LoVo (cell line): ENCODE results near the gene RAF1.
A peak's percentile ranks its signal among the peaks of the same experiment; 100 is the strongest.
"Not testable (repeated sequence)": the region's sequence is repeated elsewhere in the genome, so short reads cannot be mapped to it uniquely, and the experiment has no call there.

ENCODE experiments used
- DNase-seq: peaks from one replicate; pipeline ENCODE4 v3.0.0-alpha.2; 2016; ENCODE audit warnings: low spot score

The RAF1 gene

DNA sequence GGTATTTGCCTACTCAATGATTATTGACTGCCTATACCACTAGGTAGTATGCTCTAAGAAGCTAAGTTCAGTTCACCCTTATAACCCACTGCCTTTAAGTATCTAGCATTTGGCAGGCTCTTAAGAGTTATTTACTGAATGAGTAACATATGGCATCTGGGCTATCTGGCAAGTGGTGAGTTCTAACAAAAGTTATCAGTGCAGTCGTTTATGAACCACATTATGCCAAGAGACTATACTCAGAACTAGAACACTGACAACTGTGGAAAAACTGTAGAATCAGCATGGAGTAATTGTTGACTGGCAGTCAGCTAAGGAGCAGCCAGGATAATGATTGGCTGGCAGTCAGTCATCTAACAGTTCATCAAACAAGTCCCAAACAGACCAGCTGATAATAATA lies 25.8 kb downstream of the RAF1 start:
- DNase-seq, result no peak

DNA sequence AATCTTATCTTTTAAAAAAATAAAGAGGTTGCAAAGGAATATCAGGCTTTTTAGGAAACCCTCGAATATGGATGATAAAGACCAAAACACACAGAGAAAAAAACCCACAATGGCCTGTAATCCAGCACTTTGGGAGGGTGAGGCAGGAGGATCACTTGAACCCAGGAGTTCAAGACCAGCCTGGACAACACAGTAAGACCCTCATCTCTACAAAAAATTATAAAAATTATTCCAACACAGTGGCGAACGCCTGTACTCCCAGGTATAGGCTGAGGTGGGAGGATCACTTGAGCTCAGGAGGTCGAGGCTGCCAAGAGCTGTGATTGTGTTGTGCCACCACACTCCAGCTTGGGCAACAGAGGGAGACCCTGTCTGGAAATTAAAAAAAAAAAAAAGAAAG lies 30.8 kb downstream of the RAF1 start:
- DNase-seq, result no peak

DNA sequence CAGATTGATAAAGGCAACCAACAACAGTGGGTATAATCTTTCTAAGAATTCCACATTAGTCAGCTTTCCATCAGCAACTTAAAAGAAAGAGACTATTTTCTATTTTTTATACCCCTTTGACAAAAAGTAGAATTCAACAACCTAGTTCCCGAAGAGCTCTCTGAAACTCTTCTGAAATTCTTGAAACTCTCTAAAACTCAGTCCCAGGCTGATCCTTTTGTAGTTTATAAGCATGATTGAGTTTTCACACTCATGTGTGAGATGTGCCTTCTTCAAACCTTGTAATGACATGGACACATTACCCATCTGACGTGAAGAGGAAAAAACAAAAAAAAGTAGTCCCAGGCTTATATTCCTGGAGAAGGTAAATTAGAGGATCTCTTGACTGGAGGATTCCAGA lies 31.4 kb downstream of the RAF1 start:
- no peak for DNase-seq

DNA sequence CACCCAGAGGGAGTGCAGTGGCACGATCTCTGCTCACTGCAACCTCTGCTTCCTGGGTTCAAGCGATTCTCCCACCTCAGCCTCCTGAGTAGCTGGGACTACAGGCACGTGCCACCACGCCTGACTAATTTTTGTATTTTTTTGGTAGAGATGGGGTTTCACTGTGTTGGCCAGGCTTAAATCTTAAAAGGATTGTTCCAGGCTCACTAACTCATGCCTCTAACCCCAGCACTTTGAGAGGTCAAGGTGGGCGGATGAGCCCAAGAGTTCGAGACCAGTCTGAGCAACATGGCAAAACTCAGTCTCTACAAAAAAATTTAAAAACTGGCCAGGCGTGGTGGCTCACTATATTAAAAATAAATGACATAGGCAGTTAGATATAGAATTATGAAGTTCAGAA lies 33.1 kb downstream of the RAF1 start:
- DNase-seq, result not testable (repeated sequence)

DNA sequence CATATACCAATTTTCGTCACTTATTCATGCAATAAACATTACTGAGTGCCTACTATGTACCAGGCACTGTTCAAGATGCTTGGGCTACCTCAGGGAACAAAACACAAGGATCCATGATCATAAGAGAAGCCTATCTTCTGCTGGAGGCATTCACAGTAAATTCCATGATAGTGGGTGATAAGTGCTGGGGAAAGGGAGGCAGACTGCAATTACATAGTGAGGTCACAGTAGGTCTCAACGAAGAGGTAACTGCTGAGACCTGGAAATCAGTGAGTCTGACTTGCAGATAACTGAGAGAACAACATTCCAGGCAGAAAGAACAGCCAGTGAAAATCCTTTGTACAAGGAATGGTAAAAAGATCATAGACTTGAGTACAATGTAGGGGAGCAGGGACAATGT lies 33.6 kb downstream of the RAF1 start:
- no peak for DNase-seq

DNA sequence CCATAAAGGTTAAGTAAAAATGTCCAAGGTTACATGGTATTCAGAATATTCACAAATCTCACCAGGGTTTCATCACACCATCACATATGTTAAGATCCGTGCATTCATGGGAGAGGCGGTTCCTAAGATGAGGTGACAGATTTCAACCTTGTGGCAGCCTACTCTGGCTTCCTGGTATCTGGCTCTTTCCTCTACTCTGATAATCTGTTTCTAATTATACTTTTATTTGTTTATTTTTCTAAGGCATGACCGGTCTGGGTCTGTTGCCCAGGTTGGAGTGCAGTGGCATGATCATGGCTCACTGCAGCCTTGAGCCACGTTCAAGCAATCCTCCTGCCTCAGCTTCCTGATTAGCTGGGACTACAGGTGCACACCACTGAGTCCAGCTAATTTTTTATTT lies 34.4 kb downstream of the RAF1 start:
- peak; percentile 14 for DNase-seq

DNA sequence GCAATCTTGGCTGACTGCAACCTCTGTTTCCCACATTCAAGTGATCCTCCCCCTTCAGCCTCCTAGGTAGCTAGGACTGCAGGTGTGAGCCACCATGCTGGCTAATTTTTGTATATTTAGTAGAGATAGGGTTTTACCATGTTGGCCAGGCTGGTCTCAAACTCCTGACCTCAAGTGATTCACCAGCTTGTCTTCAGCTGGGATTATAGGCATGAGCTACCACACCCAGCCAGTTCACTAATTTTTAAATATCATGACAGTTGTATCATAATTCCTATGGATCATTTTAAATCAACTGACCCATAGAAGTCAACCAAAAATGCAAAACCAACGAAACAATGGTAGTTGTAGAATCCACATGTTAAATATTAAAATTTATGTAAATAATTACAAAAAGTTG lies 35.1 kb downstream of the RAF1 start:
- DNase-seq, result no peak

DNA sequence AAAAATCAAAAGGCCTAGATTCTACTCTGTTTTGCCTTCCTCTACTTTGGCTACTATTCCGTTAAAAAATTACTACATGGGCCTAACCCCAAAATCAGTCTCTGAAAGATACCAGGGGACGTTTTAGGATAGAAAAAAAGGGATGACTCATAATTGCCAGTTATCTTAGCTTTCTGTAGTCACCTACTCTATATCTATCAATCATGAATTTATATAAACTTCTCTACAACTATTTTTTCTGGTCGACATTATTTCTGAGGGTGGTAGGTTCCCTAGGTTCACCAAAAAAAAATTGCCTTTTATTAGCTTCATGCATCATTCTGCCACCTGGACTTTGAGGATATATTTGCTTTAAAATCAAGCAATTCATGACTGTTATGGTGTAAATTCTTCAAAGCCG lies 36.5 kb downstream of the RAF1 start:
- DNase-seq, result no peak

DNA sequence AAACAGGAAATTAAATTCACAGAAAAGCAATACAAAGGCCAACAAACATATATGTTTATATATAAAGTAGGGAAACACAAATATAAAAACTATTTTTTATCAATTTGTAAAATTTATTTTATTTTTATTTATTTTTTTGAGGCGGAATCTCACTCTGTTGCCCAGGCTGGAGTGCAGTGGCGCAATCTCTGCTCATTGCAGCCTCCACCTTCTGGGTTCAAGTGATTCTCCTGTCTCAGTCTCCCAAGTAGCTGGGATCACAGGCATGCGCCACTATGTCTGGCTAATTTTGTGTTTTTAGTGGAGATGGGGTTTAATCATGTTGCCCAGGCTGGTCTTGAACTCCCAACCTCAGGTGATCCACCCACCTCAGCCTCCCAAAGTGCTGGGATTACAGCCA lies 39.0 kb downstream of the RAF1 start:
- DNase-seq, result not testable (repeated sequence)

DNA sequence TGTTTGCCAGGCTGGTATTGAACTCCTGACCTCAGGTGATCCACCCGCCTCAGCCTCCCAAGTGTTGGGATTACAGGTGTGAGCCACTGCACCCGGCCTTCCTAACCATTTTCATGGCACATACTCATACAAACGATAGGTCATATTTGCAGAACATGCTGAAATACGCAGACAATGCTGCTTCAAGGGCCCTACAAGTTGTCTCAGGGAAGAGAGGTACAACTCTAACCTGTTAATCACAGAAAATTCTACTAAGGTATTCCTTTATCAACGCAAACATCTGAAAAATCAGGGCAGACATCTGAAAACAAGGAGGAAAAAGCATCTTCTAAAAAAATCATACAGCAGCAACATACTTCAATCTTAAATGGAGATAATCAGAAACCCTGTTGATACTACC lies 39.9 kb downstream of the RAF1 start:
- DNase-seq, result no peak

DNA sequence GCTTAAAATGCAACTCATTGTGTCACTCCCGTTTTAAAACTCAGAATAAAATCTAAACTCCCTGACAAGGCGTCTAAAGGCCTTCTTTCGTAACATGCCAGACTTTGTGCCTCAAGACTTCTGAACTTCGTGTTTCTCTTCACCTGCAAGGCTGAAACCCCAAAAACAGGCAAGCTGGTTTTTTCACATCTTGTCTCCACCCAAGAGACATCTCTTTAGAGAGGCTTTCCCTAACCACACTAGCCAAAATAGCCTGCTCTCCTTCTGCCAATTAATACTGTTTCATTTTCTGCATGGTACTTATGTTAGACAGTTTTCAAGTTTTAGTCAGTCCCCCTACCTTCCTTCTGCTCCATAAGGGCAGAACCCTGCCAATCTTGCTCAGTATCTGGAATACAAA lies 41.6 kb downstream of the RAF1 start:
- DNase-seq, result no peak

DNA sequence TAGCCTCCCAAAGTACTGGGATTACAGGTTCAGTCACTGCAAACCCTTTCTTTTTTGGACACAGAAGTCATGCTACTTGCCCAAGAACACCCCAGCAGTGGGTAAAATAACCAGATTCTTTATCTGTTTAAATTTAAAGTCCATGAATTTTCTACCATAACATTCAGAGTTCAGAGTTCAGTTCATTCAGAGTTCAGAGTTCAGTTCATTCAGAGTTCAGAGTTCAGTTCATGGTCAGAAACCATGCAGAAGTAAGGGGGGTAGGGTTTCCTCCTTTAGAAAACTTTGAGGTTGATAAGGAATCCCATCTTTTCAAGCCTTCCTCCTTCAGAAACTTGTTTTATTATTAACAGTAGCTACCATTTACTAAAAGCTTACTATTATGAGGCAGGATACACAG lies 43.2 kb downstream of the RAF1 start:
- DNase-seq, result no peak

DNA sequence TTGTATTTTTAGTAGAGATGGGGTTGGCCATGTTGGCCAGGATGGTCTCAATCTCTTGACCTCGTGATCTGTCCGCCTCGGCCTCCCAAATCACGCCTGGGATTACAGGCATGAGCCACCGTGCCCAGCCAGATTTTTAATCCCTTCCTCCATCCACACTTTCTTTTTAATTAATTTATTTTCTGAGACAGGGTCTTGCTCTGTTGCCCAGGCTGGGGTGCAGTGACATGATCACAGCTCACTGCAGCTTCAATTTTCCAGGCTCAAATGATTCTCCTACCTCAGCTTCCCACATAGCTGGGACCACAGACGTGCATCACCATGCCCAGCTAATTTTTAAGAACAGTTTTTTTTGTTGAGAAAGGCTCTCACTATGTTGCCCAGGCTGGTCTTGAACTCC lies 43.6 kb downstream of the RAF1 start:
- DNase-seq, result no peak

DNA sequence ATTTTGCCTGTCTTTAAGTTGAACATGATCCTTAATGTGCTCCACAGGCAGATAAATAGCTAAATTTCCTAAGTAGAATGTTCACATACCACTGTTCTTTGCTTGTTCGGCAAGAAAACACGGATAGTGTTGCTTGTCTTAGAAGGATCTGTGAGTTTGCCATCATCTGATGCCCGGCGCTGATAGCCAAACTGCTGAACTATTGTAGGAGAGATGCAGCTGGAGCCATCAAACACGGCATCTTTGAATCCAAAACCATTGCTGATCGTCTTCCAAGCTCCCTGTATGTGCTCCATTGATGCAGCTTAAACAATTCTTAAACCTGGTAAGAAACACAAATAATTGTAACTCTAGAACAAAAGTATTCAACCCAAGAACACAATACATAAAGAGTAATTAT lies 45.5 kb downstream of the RAF1 start:
- no peak for DNase-seq

DNA sequence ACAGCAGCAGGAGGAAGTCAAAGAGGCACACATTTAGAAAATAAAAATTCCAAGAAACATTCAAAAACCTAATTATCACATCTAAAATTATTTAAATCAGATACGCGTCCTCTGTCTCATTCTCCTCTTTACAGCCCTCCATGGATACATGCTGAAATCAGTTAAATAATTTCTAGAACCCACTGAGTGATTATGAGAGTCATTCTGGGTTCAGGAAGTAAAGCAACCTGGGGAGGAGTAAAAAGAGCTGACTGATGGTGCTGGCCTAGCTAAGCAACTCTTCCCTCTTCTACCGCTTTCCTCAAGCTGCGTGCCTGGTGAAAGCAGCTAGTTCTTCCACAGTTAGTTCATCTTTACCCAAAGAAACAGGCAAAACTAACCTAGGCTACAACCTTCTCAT lies 48.7 kb downstream of the RAF1 start:
- no peak for DNase-seq

DNA sequence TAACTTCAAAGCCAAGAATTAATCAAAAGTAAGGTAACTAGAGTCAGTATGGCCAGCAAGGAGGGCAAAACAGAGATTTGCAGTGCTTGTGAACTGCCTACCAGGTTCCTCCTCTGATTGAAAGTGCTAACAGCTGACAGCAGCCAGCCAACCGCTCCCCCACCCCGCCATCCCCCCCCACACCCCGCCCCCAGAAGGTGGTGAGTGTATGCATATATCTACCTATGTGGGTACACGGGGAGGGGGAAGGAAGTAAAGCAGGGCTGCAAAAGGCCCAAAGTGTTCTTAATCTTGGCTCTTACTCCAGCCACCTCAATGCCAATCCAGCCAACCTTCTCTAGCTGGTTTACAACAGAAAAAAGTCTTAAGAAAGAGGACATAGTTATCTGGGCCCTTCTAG lies 50.7 kb downstream of the RAF1 start:
- no peak for DNase-seq

DNA sequence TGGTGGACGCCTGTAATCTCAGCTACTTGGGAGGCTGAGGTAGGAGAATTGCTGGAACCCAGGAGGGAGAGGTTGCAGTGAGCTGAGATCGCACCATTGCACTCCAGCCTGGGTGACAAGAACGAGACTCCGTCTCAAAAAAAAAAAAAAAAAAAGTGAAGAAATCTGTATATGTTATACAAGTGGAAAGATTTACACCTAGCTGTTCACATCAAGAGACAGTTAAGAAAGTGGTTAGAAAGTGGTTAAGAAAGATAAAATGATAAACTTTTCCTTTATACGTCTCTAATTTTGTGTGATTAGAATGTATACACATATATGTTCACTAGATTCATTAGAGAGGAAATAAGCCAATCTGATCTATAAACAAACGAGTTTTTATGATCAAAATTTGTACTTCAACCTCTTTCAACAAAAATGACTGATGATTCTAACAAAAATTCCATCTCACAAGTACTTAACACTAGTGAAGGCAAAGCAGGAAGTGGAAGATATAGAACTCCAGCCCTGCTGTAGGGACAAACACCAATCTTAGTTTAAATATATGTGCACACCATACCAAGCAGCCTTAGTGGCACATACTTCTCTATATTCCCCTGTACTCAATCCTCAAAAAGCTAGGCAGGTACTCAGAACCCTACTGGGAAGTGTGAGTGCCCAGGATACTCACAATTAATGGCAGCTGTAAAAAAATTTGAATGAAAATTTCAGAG lies 51.2 kb downstream of the RAF1 start:
- DNase-seq, result no peak

DNA sequence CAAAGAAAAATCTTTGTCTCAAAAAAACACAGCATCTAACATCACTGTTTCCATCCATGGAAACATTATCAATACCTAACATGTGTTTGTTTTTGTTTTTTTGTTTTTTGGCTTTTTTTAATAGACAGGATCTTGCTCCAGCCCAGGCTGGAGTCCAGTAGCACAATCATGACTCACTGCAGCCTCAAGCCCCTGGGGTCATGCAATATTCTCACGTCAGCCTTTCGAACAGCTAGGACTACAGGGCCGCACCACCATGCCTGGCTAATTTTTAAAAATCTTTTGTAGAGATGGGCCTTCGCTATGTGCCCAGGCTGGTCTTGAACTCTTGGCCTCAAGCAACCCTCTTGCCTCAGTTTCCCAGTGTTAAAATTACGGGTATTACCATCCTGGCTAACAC lies 52.8 kb downstream of the RAF1 start:
- no peak for DNase-seq

DNA sequence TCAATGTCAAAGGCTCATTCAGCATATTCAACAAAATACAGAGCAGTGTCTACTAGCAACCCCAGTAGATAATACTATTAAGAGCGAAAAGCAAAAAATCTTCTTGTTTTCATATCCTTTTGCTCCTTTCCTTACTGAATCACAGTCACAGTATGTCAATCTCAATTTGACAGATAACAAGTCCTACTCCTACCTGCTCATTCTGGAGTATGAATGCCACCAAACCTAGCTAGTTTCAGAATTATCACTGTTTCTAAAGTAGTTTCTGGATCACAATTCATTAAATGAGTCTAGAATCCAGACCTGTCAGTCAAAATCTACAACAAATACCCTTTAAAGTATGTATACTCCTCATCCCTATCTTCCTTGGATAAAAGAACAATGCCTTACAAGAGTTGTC lies 55.5 kb downstream of the RAF1 start:
- no peak for DNase-seq

DNA sequence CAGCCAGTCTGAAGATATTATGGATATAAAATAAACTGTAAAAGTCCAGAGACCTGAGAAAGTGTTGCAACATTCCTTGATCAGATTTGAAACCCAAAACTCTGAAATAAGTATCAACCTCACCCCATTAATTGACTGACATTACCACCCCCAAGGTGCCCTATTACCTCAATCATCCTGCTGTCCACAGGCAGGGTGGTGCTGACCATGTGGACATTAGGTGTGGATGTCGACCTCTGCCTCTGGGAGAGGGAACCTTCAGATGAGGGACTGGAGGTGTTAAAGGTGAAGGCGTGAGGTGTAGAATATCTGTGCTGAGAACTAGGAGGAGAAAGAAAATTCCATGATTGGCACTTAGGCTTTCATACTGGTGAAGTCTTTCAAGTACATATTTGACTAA lies 59.9 kb downstream of the RAF1 start:
- DNase-seq, result no peak

DNA sequence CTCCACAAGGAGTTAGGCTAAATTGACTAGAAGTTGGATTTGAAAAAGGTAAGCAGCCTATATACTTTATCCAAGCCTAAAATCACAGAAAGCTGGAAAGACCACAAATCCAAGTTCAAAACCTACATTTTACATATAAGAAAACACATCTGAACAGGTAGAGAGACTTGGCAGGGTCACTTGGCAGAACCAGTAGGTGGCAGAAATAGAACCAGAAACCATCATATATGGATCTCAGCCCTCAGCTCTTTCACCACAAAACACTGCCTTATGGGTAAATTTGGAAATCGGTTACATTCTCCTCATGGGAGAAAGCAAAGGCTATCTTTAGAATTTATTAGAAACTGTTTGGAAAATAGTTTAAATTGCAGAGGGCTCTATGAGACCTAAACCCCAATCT lies 62.8 kb downstream of the RAF1 start:
- DNase-seq, result no peak

DNA sequence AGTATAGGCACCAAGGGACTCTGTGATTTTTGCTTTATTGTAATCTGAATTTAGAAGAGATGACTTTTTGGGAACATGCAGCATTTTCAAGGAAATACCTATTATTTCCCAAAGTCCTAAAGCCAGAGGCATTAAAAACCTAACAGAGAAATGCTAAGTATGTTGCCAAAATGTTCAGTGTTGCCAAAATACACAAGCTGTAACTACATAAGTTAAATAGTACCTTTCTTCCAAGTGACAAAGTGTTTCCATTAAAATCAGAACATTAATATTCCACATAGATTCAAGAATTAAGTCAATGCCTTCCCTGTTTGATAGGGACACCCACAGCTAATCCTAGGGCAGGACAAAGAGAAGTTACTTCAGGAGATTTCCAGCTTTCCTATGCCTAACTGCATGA lies 65.0 kb downstream of the RAF1 start:
- no peak for DNase-seq

DNA sequence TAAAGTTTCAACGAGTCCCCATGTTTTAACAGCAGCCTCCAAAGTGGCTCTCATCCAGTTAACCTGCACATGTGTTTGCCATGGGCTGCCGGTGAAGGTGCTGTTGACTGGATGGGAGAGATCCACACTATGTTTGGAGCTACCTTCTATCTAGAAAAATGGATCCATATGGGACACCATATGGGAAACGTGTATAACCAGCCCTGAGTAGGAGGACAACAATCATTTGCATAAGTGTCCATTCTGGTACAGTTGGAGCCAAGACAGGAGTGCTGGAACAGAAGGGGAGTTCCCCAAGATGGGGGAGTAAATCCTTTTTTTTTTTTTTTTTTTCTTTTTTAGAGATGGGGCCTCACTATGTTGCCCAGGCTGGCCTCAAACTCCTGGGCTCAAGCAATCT lies 70.4 kb downstream of the RAF1 start:
- DNase-seq, result no peak

DNA sequence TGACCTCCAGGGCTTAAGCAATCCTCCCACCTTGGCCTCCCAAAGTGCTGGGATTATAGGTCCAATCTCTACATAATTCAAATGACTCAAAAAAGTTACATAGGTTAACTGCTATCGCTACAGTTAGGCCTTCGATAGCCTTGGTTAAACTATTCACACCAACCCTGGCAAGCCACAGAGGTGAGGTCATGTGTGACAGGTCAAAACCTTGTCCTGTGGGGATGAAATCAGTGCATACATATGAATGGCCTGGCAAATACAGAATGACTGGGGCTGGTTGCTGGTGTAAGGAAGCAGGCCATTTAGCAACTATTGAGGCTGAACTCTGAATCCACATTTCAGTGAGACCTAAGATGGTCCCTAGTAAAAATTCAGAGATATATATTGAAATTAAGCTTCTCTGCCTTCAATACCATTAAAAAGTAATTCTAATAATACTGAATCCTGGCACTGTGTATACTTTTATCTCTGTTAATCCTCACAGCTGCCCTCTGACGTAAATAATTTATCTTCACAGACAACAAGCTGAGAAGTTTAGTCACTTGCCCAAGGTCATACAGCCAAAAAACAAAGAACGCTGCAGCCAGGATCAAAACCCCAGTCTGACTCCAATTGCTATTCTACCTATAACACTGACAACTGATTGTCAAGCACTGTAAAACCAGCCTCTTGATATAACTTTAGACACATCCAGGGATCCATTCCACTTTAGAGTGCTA lies 71.8 kb downstream of the RAF1 start:
- DNase-seq, result no peak
